Liver (tissue), 9 donors: ENCODE results near the gene SGSH. TPM values are rescaled to one million over a fixed set of nuclear protein-coding genes. Genes with fewer than 3 reads are reported as not detected.
A peak's percentile ranks its signal among the peaks of the same experiment; 100 is the strongest.

ENCODE experiments used
- DNase-seq: peaks from one replicate; pipeline ENCODE4 v3.0.0-alpha.2; 2017; ENCODE audit warnings: low spot score
- H3K27ac ChIP-seq, 2 donors: one replicate each; pipeline ENCODE4 v1.7.0; 2013; ENCODE audit warnings: inconsistent platforms in 2 of 2, low read length in 2 of 2, control low read depth in 1 of 2, low read depth in 1 of 2, mild to moderate bottlenecking in 1 of 2
- H3K27me3 ChIP-seq, 4 donors: one replicate each; pipeline versions ENCODE4 v1.6.1 to v1.7.0; 2013; ENCODE audit warnings: low read length in 3 of 4, inconsistent platforms in 1 of 4, mild to moderate bottlenecking in 1 of 4, moderate library complexity in 1 of 4; ENCODE audit not compliant: control insufficient read depth in 4 of 4, insufficient read depth in 4 of 4
- H3K36me3 ChIP-seq, 4 donors: one replicate each; pipeline versions ENCODE4 v1.6.1 to v1.7.0; 2013; ENCODE audit warnings: low read length in 3 of 4, mild to moderate bottlenecking in 3 of 4, low read depth in 1 of 4, moderate library complexity in 1 of 4; ENCODE audit not compliant: control insufficient read depth in 4 of 4, insufficient read depth in 3 of 4
- H3K4me1 ChIP-seq, 4 donors: one replicate each; pipeline versions ENCODE4 v1.6.1 to v1.7.0; 2013; ENCODE audit warnings: low read length in 3 of 4, mild to moderate bottlenecking in 3 of 4, moderate library complexity in 1 of 4; ENCODE audit not compliant: control insufficient read depth in 4 of 4, insufficient read depth in 4 of 4
- H3K4me3 ChIP-seq, 3 donors: one replicate each; pipeline versions ENCODE4 v1.6.1 to v1.7.0; 2013; ENCODE audit warnings: low read length in 3 of 3, control low read depth in 1 of 3, low read depth in 1 of 3, mild to moderate bottlenecking in 1 of 3
- H3K9ac ChIP-seq, 2 donors: one replicate each; pipeline ENCODE4 v1.7.0; 2013; ENCODE audit warnings: low read length in 2 of 2, mild to moderate bottlenecking in 2 of 2, moderate library complexity in 2 of 2, control low read depth in 1 of 2, low read depth in 1 of 2
- H3K9me3 ChIP-seq, 4 donors: one replicate each; pipeline versions ENCODE4 v1.6.1 to v1.7.0; 2013; ENCODE audit warnings: low read length in 3 of 4; ENCODE audit not compliant: control insufficient read depth in 4 of 4
- ATF3 ChIP-seq: IDR thresholded peaks from 2 replicates; pipeline ENCODE4 v1.6.1; 2016; ENCODE audit warnings: antibody characterized with exemption
- CTCF ChIP-seq: fragments of 150-350 bp; IDR thresholded peaks from 2 replicates; pipeline ENCODE4 v1.5.1; 2017; ENCODE audit warnings: improper control_type of control experiment, low read depth, low read length; ENCODE audit not compliant: missing input control
- FOXA1 ChIP-seq: IDR thresholded peaks from 2 replicates; pipeline ENCODE4 v1.6.1; 2016; ENCODE audit warnings: antibody characterized with exemption
- GABPA ChIP-seq, 2 donors: IDR thresholded peaks in 1 of 2; conservative IDR thresholded peaks in 1 of 2; 2 replicates each; pipeline ENCODE4 v1.6.1; 2016; ENCODE audit warnings: antibody characterized with exemption in 2 of 2, mild to moderate bottlenecking in 1 of 2, moderate library complexity in 1 of 2
- HNF4A ChIP-seq, 2 donors: conservative IDR thresholded peaks; 2 replicates each; pipeline ENCODE4 v1.6.1; 2016; ENCODE audit warnings: antibody characterized with exemption in 2 of 2, mild to moderate bottlenecking in 2 of 2
- NR2F2 ChIP-seq: IDR thresholded peaks from 2 replicates; pipeline ENCODE4 v1.6.1; 2016; ENCODE audit warnings: antibody characterized with exemption
- RAD21 ChIP-seq, 2 donors: IDR thresholded peaks; 2 replicates each; pipeline ENCODE4 v1.6.1; 2016; ENCODE audit warnings: antibody characterized with exemption in 2 of 2, mild to moderate bottlenecking in 2 of 2
- YY1 ChIP-seq: IDR thresholded peaks from 2 replicates; pipeline ENCODE4 v1.6.1; 2016; ENCODE audit warnings: antibody characterized with exemption, mild to moderate bottlenecking
- ZBTB33 ChIP-seq: IDR thresholded peaks from 2 replicates; pipeline ENCODE4 v1.6.1; 2016; ENCODE audit warnings: antibody characterized with exemption
- whole genome bisulfite sequencing: extraction: QIAGEN DNeasy Blood & Tissue Kit; methylation state at CpG from one replicate; pipeline ENCODE4 v1.1.7; 2013; 5-methylcytosine and 5-hydroxymethylcytosine counted together
- polyA plus RNA-seq, 2 donors: library from polyadenylated mRNA; stranded (reverse) in 1 of 2; unstranded in 1 of 2; fragments of 200-250 nt in 1 of 2; fragments of >200 nt in 1 of 2; fragmentation: Nextera tagmentation in 1 of 2; extraction: Ambion mirVana in 1 of 2; gene quantifications; one replicate each; pipeline versions ENCODE4 v1.2.1 to v1.2.3, GENCODE V29; 2013 to 2015
- total RNA-seq, 2 donors: library from RNA; depleted of rRNA; stranded (reverse); fragments of >200 nt; gene quantifications; one replicate each; pipeline ENCODE4 v1.2.3, GENCODE V29; 2014
- donor health status: healthy.
- donor health status: healthy.
- donor health status: healthy.
- donor health status: healthy.
- donor health status: healthy.

Gene SGSH
- total and polyA plus RNA-seq, 4 donors = 5.8 to 19.8 (median 12.9) TPM

- no peak for DNase-seq
- Histone ChIP-seq H3K27me3 (no peaks in the 10 kb centered on the region), H3K9ac (no peak overlapping the region), H3K36me3 (no peaks in the 10 kb centered on the region), H3K4me3 (no peak overlapping the region), H3K4me1 (peaks cover 0 to 7% (median 3%) of the 10 kb centered on the region in 4 donors), H3K9me3 (no peaks in the 10 kb centered on the region), H3K27ac (no peak overlapping the region)
- TF ChIP-seq NR2F2 (no peak), CTCF (peak; percentile 63), ZBTB33 (no peak), RAD21 (IDR thresholded peaks at IDR 0.05) (peak; percentile 78 to 85), YY1 (no peak), FOXA1 (no peak), ATF3 (no peak), HNF4A (conservative IDR thresholded peaks at IDR 0.05) (peak in 1 of 2 donors; percentile 48)
- 51% methylated on average over 27 of the region's 27 CpGs for WGBS
Observed at GRCh38 chr17:80195671-80196529, 24.2 kb downstream of the SGSH start.

GRCh38 chr17:80195141-80195540 lies 25.0 kb downstream of the SGSH start:
- Histone ChIP-seq H3K27me3 (no peaks in the 10 kb centered on the region), H3K9me3 (no peaks in the 10 kb centered on the region)
- 92% methylated on average over 14 of the region's 14 CpGs for WGBS

More at GRCh38 chr17:80195141-80195540, 25.0 kb downstream of the SGSH start:
- TF ChIP-seq CTCF = no peak
- no peak for TF ChIP-seq FOXA1
- no peak for TF ChIP-seq GABPA (IDR thresholded peaks at IDR 0.05 in 1 of 2, conservative IDR thresholded peaks at IDR 0.05 in 1 of 2)
- no peak for TF ChIP-seq ZBTB33
- H3K27ac ChIP-seq = no peak overlapping the region
- no peak overlapping the region for H3K9ac ChIP-seq
- H3K4me3 ChIP-seq = no peak overlapping the region
- peaks cover 0 to 7% (median 3%) of the 10 kb centered on the region in 4 donors for H3K4me1 ChIP-seq
- no peak for DNase-seq
- H3K36me3 ChIP-seq = no peaks in the 10 kb centered on the region
